Type B pancreatic cell (in vitro differentiated cells): Measurements from ENCODE around the gene PIP5K1C. TPM values are rescaled to one million over a fixed set of nuclear protein-coding genes. Genes with fewer than 3 reads are reported as not detected.

Experiments used
- total RNA-seq: library from RNA; stranded (reverse); gene quantifications from 2 replicates; pipeline ENCODE4 v1.2.1, GENCODE V29; 2021; ENCODE audit warnings: low replicate concordance

Gene PIP5K1C
- total RNA-seq, 1 donor from 2014 or later = 44.5 TPM

Other genes with a start within 250 kb of the PIP5K1C start
- gene SMIM24, start 219.9 kb downstream of the PIP5K1C start, total RNA-seq = 7.0 and 21.9 TPM in 2 replicates
- not detected in 2 replicates for gene SMIM44, start 217.0 kb downstream of the PIP5K1C start, total RNA-seq
- gene DOHH, start 199.8 kb downstream of the PIP5K1C start, total RNA-seq = 10.5 and 10.8 TPM in 2 replicates
- 59.4 and 63.2 TPM in 2 replicates for gene FZR1, start 194.2 kb downstream of the PIP5K1C start, total RNA-seq
- gene TEKTIP1, start 161.3 kb downstream of the PIP5K1C start, total RNA-seq = 1.3 and 3.4 TPM in 2 replicates
- 74.1 and 80.9 TPM in 2 replicates for gene MFSD12, start 142.9 kb downstream of the PIP5K1C start, total RNA-seq
- 60.1 and 78.3 TPM in 2 replicates for gene HMG20B, start 127.5 kb downstream of the PIP5K1C start, total RNA-seq
- 0.07 TPM in 1 of 2 replicates, not detected in the other for gene GIPC3, start 115.0 kb downstream of the PIP5K1C start, total RNA-seq
- gene TBXA2R, start 93.6 kb downstream of the PIP5K1C start, total RNA-seq = not detected in 2 replicates
- 31.6 and 32.4 TPM in 2 replicates for gene CACTIN, start 73.7 kb downstream of the PIP5K1C start, total RNA-seq
- gene TJP3, start 7.9 kb upstream of the PIP5K1C start, total RNA-seq = 20.0 and 53.8 TPM in 2 replicates
- 25.1 and 28.5 TPM in 2 replicates for gene APBA3, start 61.2 kb upstream of the PIP5K1C start, total RNA-seq
- 35.9 and 44.0 TPM in 2 replicates for gene MRPL54, start 62.2 kb upstream of the PIP5K1C start, total RNA-seq
- gene RAX2, start 71.8 kb upstream of the PIP5K1C start, total RNA-seq = not detected in 2 replicates
- 1.6 and 1.7 TPM in 2 replicates for gene MATK, start 85.9 kb upstream of the PIP5K1C start, total RNA-seq
- gene ZFR2, start 168.6 kb upstream of the PIP5K1C start, total RNA-seq = 1.00 and 4.7 TPM in 2 replicates
- 1.5 and 3.3 TPM in 2 replicates for gene ATCAY, start 180.2 kb upstream of the PIP5K1C start, total RNA-seq
- gene NMRK2, start 232.6 kb upstream of the PIP5K1C start, total RNA-seq = 0.65 TPM in 1 of 2 replicates, not detected in the other